ENCODE measurements around the gene LSM11. TPM values are rescaled to one million over a fixed set of nuclear protein-coding genes. Genes with fewer than 3 reads are reported as not detected.
"Not testable (repeated sequence)": the region's sequence is repeated elsewhere in the genome, so short reads cannot be mapped to it uniquely, and the experiment has no call there.

The LSM11 gene
- total and polyA plus RNA-seq, 2 of the 4 experiments (the other 2 are of a cell fraction) = 1.4 to 3.0 TPM

DNA sequence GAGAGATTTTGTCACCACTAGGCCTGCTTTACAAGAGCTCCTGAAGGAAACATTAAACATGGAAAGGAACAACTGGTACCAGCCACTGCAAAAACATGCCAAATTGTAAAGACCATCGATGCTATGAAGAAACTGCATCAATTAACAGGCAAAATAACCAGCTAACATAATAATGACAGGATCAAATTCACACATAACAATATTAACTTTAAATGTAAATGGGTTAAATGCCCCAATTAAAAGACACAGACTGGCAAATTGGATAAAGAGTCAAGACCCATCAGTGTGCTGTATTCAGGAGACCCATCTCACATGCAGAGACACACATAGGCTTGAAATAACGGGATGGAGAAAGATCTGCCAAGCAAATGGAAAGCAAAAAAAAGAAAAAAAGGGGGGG is 20.6 kb upstream of the LSM11 start:
- H3K56ac ChIP-seq (ENCODE audit: extremely low read depth, insufficient read depth, low read length); DNase-seq; H4K20me1 ChIP-seq (ENCODE audit: insufficient read depth, low read length); H3K36me3 ChIP-seq (ENCODE audit: control insufficient read depth, insufficient read depth, low read length); H2AFZ ChIP-seq (replicated peaks; ENCODE audit: low read length, poor library complexity); H2BK15ac ChIP-seq (ENCODE audit: low read depth, low read length); H2AK9ac ChIP-seq (replicated peaks; ENCODE audit: low read depth, low read length, poor library complexity); H3K23ac ChIP-seq (ENCODE audit: low read depth, low read length); CTCF ChIA-PET; H3K9me3 ChIP-seq (ENCODE audit: control insufficient read depth, insufficient read depth, low read length); H4K5ac ChIP-seq (ENCODE audit: low read depth, low read length); H3K27ac ChIP-seq (ENCODE audit: insufficient read depth, low read length); H2BK120ac ChIP-seq (ENCODE audit: low read depth, low read length); dilution Hi-C loops (cut with HindIII; ENCODE audit: low sequenced_read_pairs, unreplicated experiment); H3K27me3 ChIP-seq (ENCODE audit: control insufficient read depth, insufficient read depth, low read length); H3K4me3 ChIP-seq (ENCODE audit: insufficient read depth, low read depth, low read length); ATAC-seq (ENCODE audit: low read depth); H3K9ac ChIP-seq (ENCODE audit: low read depth, low read length); H2AK5ac ChIP-seq (ENCODE audit: low read depth, low read length); POLR2A ChIA-PET (ENCODE audit: unreplicated experiment); H2BK5ac ChIP-seq (ENCODE audit: low read depth, low read length, poor library complexity, severe bottlenecking); H3K79me1 ChIP-seq (ENCODE audit: low read depth in 1 of 2, low read length in 2 of 2); H3K4me2 ChIP-seq (ENCODE audit: low read depth, low read length); in situ Hi-C loops (cut with MboI; ENCODE audit: low sequenced_read_pairs); H4K91ac ChIP-seq (ENCODE audit: insufficient read depth, low read depth, low read length); H3K4ac ChIP-seq (ENCODE audit: low read depth, low read length); H3K14ac ChIP-seq (replicated peaks; ENCODE audit: low read depth, low read length); H2BK20ac ChIP-seq (ENCODE audit: low read depth, low read length); H3K9me1 ChIP-seq (ENCODE audit: insufficient read depth, low read length); H4K8ac ChIP-seq (ENCODE audit: low read depth in 2 of 2, low read length in 2 of 2); intact Hi-C loops (cut with micrococcal nuclease); H3K18ac ChIP-seq (ENCODE audit: low read depth, low read length); H3K4me1 ChIP-seq (ENCODE audit: control insufficient read depth, insufficient read depth, low read length); BruUV-seq (replicated peaks): not testable (repeated sequence)
- no CpG with 5 or more reads among the region's 2 CpGs for WGBS, 2 experiments (ENCODE audit: extremely low coverage in 2 of 2, insufficient read length in 1 of 2)

DNA sequence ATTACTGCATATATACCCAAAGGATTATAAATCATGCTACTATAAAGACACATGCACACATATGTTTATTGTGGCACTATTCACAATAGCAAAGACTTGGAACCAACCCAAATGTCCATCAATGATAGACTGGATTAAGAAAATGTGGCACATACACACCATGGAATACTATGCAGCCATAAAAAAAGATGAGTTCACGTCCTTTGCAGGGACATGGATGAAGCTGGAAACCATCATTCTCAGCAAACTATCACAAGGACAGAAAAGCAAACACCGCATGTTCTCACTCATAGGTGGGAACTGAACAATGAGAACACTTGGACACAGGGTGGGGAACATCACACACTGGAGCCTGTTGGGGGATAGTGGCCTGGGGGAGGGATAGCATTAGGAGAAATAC is 16.9 kb upstream of the LSM11 start:
- H3K36me3 ChIP-seq (ENCODE audit: control insufficient read depth, insufficient read depth, low read length); H2AK9ac ChIP-seq (replicated peaks; ENCODE audit: low read depth, low read length, poor library complexity); H4K20me1 ChIP-seq (ENCODE audit: insufficient read depth, low read length); H3K9me1 ChIP-seq (ENCODE audit: insufficient read depth, low read length); H3K23ac ChIP-seq (ENCODE audit: low read depth, low read length); H3K4ac ChIP-seq (ENCODE audit: low read depth, low read length); H3K4me3 ChIP-seq (ENCODE audit: insufficient read depth, low read depth, low read length); H2AFZ ChIP-seq (replicated peaks; ENCODE audit: low read length, poor library complexity); H3K9me3 ChIP-seq (ENCODE audit: control insufficient read depth, insufficient read depth, low read length); ATAC-seq (ENCODE audit: low read depth); H2BK120ac ChIP-seq (ENCODE audit: low read depth, low read length); H3K4me1 ChIP-seq (ENCODE audit: control insufficient read depth, insufficient read depth, low read length); H4K8ac ChIP-seq (ENCODE audit: low read depth in 2 of 2, low read length in 2 of 2); DNase-seq; H3K27ac ChIP-seq (ENCODE audit: insufficient read depth, low read length); H3K9ac ChIP-seq (ENCODE audit: low read depth, low read length); H2BK20ac ChIP-seq (ENCODE audit: low read depth, low read length); H3K4me2 ChIP-seq (ENCODE audit: low read depth, low read length); H3K27me3 ChIP-seq (ENCODE audit: control insufficient read depth, insufficient read depth, low read length); H4K5ac ChIP-seq (ENCODE audit: low read depth, low read length); H2BK5ac ChIP-seq (ENCODE audit: low read depth, low read length, poor library complexity, severe bottlenecking); H2AK5ac ChIP-seq (ENCODE audit: low read depth, low read length); in situ Hi-C loops (cut with MboI; ENCODE audit: low sequenced_read_pairs); dilution Hi-C loops (cut with HindIII; ENCODE audit: low sequenced_read_pairs, unreplicated experiment); H2BK15ac ChIP-seq (ENCODE audit: low read depth, low read length); H3K18ac ChIP-seq (ENCODE audit: low read depth, low read length); H3K79me1 ChIP-seq (ENCODE audit: low read depth in 1 of 2, low read length in 2 of 2); POLR2A ChIA-PET (ENCODE audit: unreplicated experiment); BruUV-seq (replicated peaks); CTCF ChIA-PET; H3K14ac ChIP-seq (replicated peaks; ENCODE audit: low read depth, low read length); intact Hi-C loops (cut with micrococcal nuclease); H3K56ac ChIP-seq (ENCODE audit: extremely low read depth, insufficient read depth, low read length); H4K91ac ChIP-seq (ENCODE audit: insufficient read depth, low read depth, low read length): not testable (repeated sequence)
- no CpG with 5 or more reads among the region's 2 CpGs for WGBS, 2 experiments (ENCODE audit: extremely low coverage in 2 of 2, insufficient read length in 1 of 2)
